GM23248 (cell line): ENCODE results near the gene RFWD3. TPM values are rescaled to one million over a fixed set of nuclear protein-coding genes. Genes with fewer than 3 reads are reported as not detected.

ENCODE experiments used
- DNase-seq: peaks from one replicate; pipeline ENCODE4 v3.0.0-alpha.2; 2015
- H2AFZ ChIP-seq: fragments of 200-600 bp; sonication (generic); 2 replicates; pipeline ENCODE4 v1.6.1; 2016; ENCODE audit warnings: antibody characterized with exemption
- H3F3A ChIP-seq: fragments of 200-600 bp; sonication (generic); 2 replicates; pipeline ENCODE4 v1.6.1; 2016; ENCODE audit warnings: mild to moderate bottlenecking, antibody characterized with exemption, mixed run types; ENCODE audit not compliant: insufficient read depth
- H3K27ac ChIP-seq: fragments of 200-600 bp; sonication (generic); 2 replicates; pipeline ENCODE4 v1.5.1; 2016; ENCODE audit warnings: mild to moderate bottlenecking
- H3K27me3 ChIP-seq: fragments of 200-600 bp; sonication (generic); replicated peaks from 2 replicates; pipeline ENCODE4 v1.6.1; 2016; ENCODE audit warnings: mild to moderate bottlenecking; ENCODE audit not compliant: insufficient read depth
- H3K36me3 ChIP-seq: fragments of 200-600 bp; sonication (generic); 2 replicates; pipeline ENCODE4 v1.6.1; 2016; ENCODE audit warnings: low read depth, mild to moderate bottlenecking
- H3K4me1 ChIP-seq: fragments of 200-600 bp; sonication (generic); 2 replicates; pipeline ENCODE4 v1.6.1; 2016; ENCODE audit warnings: mild to moderate bottlenecking; ENCODE audit not compliant: insufficient read depth
- H3K4me2 ChIP-seq: fragments of 200-600 bp; sonication (generic); one replicate; pipeline ENCODE4 v1.6.1; 2016; ENCODE audit warnings: mild to moderate bottlenecking; ENCODE audit not compliant: unreplicated experiment
- H3K4me3 ChIP-seq: fragments of 200-600 bp; sonication (generic); 2 replicates; pipeline ENCODE4 v1.5.1; 2016; ENCODE audit warnings: mild to moderate bottlenecking
- H3K79me2 ChIP-seq: fragments of 200-600 bp; sonication (generic); 2 replicates; pipeline ENCODE4 v1.6.1; 2016; ENCODE audit warnings: mild to moderate bottlenecking; ENCODE audit not compliant: insufficient read depth
- H3K9ac ChIP-seq: fragments of 200-600 bp; sonication (generic); 2 replicates; pipeline ENCODE4 v1.6.1; 2016; ENCODE audit warnings: mild to moderate bottlenecking
- H3K9me2 ChIP-seq: fragments of 200-600 bp; sonication (generic); 2 replicates; pipeline ENCODE4 v1.6.1; 2016; ENCODE audit warnings: mixed run types, mild to moderate bottlenecking, moderate library complexity; ENCODE audit not compliant: insufficient read depth
- H3K9me3 ChIP-seq: fragments of 200-600 bp; sonication (generic); one replicate; pipeline ENCODE4 v1.6.1; 2017; ENCODE audit warnings: low read depth
- H4K20me1 ChIP-seq: fragments of 200-600 bp; sonication (generic); 2 replicates; pipeline ENCODE4 v1.6.0; 2016; ENCODE audit not compliant: insufficient read depth
- EZH2 ChIP-seq: fragments of 200-600 bp; sonication (generic); IDR thresholded peaks from 2 replicates; pipeline ENCODE4 v1.6.1; 2018; ENCODE audit warnings: antibody characterized with exemption, mild to moderate bottlenecking; ENCODE audit not compliant: insufficient read depth, poor library complexity, severe bottlenecking
- EZH2phosphoT487 ChIP-seq: fragments of 200-600 bp; sonication (generic); IDR thresholded peaks from 2 replicates; pipeline ENCODE4 v1.6.1; 2018; ENCODE audit warnings: antibody characterized with exemption, moderate library complexity, mild to moderate bottlenecking, low read depth; ENCODE audit not compliant: insufficient read depth
- WGBS, 2 experiments: methylation state at CpG; one replicate each; pipeline ENCODE4 v1.1.6; 2015 to 2017; ENCODE audit warnings: low lambda C conversion rate in 2 of 2, low coverage in 1 of 2; ENCODE audit errors: missing lambda C conversion rate in 2 of 2; 5-methylcytosine and 5-hydroxymethylcytosine counted together
- in situ Hi-C: fragments of 300-500 bp; cut with MboI; formaldehyde crosslinking; loops from 2 replicates; pipeline ENCODE4 v1.15.0; 2020
- polyA plus RNA-seq: library from polyadenylated mRNA; unstranded; fragments of >200 nt; fragmentation: Nextera tagmentation; extraction: Ambion mirVana; gene quantifications from 2 replicates; pipeline ENCODE4 v1.2.1, GENCODE V29; 2016
- total RNA-seq: library from RNA; depleted of rRNA; stranded (reverse); fragments of >200 nt; shearing (Covaris generic); gene quantifications from 2 replicates; pipeline ENCODE4 v1.2.3, GENCODE V29; 2014

Gene RFWD3
- total and polyA plus RNA-seq, 2 experiments from 2014 or later, result 8.8 to 18.5 TPM

DNA sequence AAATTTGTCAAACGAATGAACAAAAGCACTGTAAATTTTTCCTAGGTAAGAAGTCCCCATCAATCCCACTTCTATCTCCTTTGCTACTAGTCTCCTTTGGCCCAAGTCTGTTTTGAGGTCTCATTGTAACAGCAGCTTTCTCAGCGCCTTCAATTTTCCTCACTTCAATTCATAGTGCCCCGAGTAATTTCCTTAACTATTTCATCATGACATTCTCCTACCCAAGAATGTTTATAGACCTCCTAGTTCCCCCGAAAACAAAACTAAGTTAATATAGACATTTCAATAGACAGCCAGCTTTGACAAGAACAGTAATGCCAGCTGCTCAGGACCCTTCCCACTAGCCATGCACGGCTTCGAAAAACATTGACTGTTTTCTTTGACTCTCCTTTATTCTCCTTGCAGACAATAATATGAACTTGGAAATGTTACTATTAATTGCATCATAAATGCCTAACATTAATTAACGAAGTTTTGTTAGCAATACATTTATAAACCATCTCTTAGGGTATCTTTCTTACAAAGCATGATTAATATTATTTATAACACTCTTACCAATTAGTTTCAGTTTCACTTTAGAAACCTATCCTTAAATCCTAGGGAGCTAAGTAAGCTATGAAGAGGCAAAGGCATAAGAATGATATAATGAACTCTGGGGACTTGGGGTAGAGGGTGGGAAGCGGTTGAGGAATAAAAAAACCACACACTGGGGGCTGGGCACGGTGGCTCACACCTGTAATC is 82.6 kb downstream of the RFWD3 start:
- Histone ChIP-seq H3K4me3 (no peak overlapping the region), H3K27me3 (no peaks in the 10 kb centered on the region), H3K79me2 (peaks cover 98% of the 10 kb centered on the region), H3K4me1 (no peaks in the 10 kb centered on the region; the same call in 1 of the 2 replicates), H3K9me3 (no peaks in the 10 kb centered on the region), H2AFZ (no peak overlapping the region), H4K20me1 (peaks cover 5% of the 10 kb centered on the region), H3K9me2 (no peaks in the 10 kb centered on the region), H3K27ac (no peak overlapping the region), H3F3A (peaks cover 1% of the 10 kb centered on the region; the same call in 1 of the 2 replicates), H3K36me3 (no peaks in the 10 kb centered on the region), H3K9ac (no peak overlapping the region), H3K4me2 (peak overlapping the region; percentile 16)
- in situ Hi-C loops, result no loop called here
- peak; percentile 8 for DNase-seq
- no peak for TF ChIP-seq EZH2
- no peak for TF ChIP-seq EZH2phosphoT487
- 87 to 88% methylated on average over 9 of the region's 9 CpGs for WGBS, 2 experiments

DNA sequence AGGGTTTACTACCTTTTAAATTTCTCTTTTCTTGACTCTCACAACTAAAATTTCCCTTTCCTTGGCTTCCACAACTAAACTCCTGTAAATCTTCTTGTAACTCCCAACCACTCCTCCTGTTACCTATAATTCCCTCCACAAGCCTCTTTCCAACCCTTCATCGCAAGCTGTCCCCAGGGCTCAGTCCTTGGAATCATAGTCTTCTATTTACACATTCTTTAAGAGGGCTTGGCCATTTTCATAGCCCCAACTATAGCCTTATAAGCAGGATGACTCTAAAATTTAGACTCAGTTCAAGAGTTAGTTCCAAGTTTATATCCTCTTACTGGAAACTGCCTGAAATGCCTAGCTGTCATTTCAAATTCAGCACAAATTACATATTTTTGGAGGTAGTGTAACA is 83.7 kb downstream of the RFWD3 start:
- 94 to 100% methylated on average over 1 of the region's 1 CpG for WGBS, 2 experiments
- in situ Hi-C loops, result no loop called here
- H3K9me3 ChIP-seq, result no peaks in the 10 kb centered on the region
- H3K4me1 ChIP-seq, result peaks cover 10% of the 10 kb centered on the region
- TF ChIP-seq EZH2phosphoT487 (no peak), EZH2 (no peak)
- no peak overlapping the region for H3K9ac ChIP-seq
- no peak for DNase-seq
- no peak overlapping the region for H3K4me2 ChIP-seq
- no peaks in the 10 kb centered on the region for H3K36me3 ChIP-seq
- H3K27me3 ChIP-seq, result no peaks in the 10 kb centered on the region
- H3K27ac ChIP-seq, result no peak overlapping the region
- H3K79me2 ChIP-seq, result peaks cover 98% of the 10 kb centered on the region
- peaks cover 15% of the 10 kb centered on the region for H4K20me1 ChIP-seq
- no peak overlapping the region for H2AFZ ChIP-seq
- no peaks in the 10 kb centered on the region for H3K9me2 ChIP-seq
- H3K4me3 ChIP-seq, result no peak overlapping the region
- H3F3A ChIP-seq, result peaks cover 12% of the 10 kb centered on the region

DNA sequence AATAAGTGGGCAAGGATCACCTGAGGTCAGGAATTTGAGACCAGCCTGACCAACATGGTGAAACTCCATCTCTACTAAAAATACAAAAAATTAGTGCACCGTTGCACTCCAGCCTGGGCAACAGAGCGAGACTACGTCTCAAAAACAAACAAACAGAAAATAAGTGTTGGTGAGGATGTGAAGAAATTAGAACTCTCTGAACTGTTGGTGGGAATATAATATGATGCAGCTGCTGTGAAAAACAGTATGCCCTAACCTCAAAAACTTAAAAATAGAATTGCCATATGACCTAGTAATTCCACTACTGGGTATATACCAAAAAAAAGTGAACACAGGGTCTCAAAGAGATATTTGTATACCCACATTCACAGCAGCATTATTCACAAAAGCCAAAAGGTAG is 85.8 kb downstream of the RFWD3 start:
- TF ChIP-seq EZH2 (no peak), EZH2phosphoT487 (no peak)
- peaks cover 17% of the 10 kb centered on the region for H3F3A ChIP-seq
- no peak overlapping the region for H3K27ac ChIP-seq
- H3K4me2 ChIP-seq, result no peak overlapping the region
- no peaks in the 10 kb centered on the region for H3K9me3 ChIP-seq
- H3K36me3 ChIP-seq, result no peaks in the 10 kb centered on the region
- H3K9me2 ChIP-seq, result no peaks in the 10 kb centered on the region
- H3K79me2 ChIP-seq, result peaks cover 98% of the 10 kb centered on the region
- DNase-seq, result no peak
- no peak overlapping the region for H3K9ac ChIP-seq
- WGBS, 2 experiments, result 57 to 62% methylated on average over 3 of the region's 3 CpGs
- H3K4me1 ChIP-seq, result peaks cover 16% of the 10 kb centered on the region
- H2AFZ ChIP-seq, result no peak overlapping the region
- no peaks in the 10 kb centered on the region for H3K27me3 ChIP-seq
- in situ Hi-C loops, result no loop called here
- peaks cover 29% of the 10 kb centered on the region for H4K20me1 ChIP-seq
- H3K4me3 ChIP-seq, result no peak overlapping the region

DNA sequence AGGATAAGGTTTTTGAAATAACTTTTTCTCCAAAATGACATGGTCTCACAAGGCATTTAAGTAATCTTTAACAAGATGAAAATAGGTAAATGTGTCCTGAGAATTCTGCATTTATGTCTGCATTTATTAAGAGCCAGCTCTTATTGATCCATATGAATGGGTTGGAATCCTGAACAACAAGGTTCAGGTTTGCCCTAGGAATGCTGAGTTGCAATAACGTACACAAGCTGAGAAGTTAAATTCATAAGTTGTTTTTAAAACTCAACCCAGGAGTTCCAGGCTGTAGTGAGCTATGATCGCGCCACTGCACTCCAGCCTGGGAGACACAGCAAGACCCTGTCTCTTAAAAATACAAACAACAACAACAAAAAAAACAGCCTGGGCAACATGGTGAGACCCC is 87.8 kb downstream of the RFWD3 start:
- no peaks in the 10 kb centered on the region for H3K27me3 ChIP-seq
- H3F3A ChIP-seq, result peaks cover 17% of the 10 kb centered on the region
- TF ChIP-seq EZH2, result no peak
- TF ChIP-seq EZH2phosphoT487, result no peak
- in situ Hi-C loops, result no loop called here
- H3K79me2 ChIP-seq, result peaks cover 96% of the 10 kb centered on the region
- H3K9me2 ChIP-seq, result no peaks in the 10 kb centered on the region
- H4K20me1 ChIP-seq, result peaks cover 44% of the 10 kb centered on the region
- WGBS, 2 experiments, result 91 to 96% methylated on average over 3 of the region's 3 CpGs
- H3K4me2 ChIP-seq, result no peak overlapping the region
- DNase-seq, result no peak
- H3K27ac ChIP-seq, result no peak overlapping the region
- no peak overlapping the region for H2AFZ ChIP-seq
- H3K36me3 ChIP-seq, result no peaks in the 10 kb centered on the region
- H3K4me3 ChIP-seq, result no peak overlapping the region
- peaks cover 16% of the 10 kb centered on the region for H3K4me1 ChIP-seq
- H3K9ac ChIP-seq, result no peak overlapping the region
- no peaks in the 10 kb centered on the region for H3K9me3 ChIP-seq
